B cell (primary cell): Measurements from ENCODE around the gene EPHA2. TPM values are rescaled to one million over a fixed set of nuclear protein-coding genes. Genes with fewer than 3 reads are reported as not detected.

Experiments
- ATAC-seq: fragments of 200-7000 bp; cut with Tn5 transposase; one replicate; pipeline ENCODE4 v1.10.0; 2021; ENCODE audit warnings: low read depth, mild to moderate bottlenecking, moderate number of reproducible peaks, moderate library complexity
- CTCF ChIA-PET: fragments of 350-600 bp; sonication (Branson Sonifier 250); formaldehyde crosslinking; loops from one replicate; lab custom pipeline; 2021; ENCODE audit warnings: antibody characterized with exemption, inconsistent platforms; lab: Charles Lee
- POLR2A ChIA-PET: fragments of 350-600 bp; sonication (Branson Sonifier 250); formaldehyde crosslinking; loops from one replicate; lab custom pipeline; 2021; ENCODE audit warnings: antibody characterized with exemption; lab: Charles Lee
- DNase-seq: peaks from one replicate; pipeline ENCODE4 v3.0.0; 2013
- H2AFZ ChIP-seq: 2 replicates; pipeline ENCODE4 v1.6.1; 2012; ENCODE audit warnings: mild to moderate bottlenecking, low read depth, low read length; ENCODE audit not compliant: insufficient read depth, poor library complexity, severe bottlenecking
- H3K27ac ChIP-seq, 2 donors: 1 replicate in 1 of 2; 2 replicates in 1 of 2; pipeline ENCODE4 v1.5.1; 2012 to 2013; ENCODE audit warnings: low read length in 2 of 2, mild to moderate bottlenecking in 2 of 2, moderate library complexity in 1 of 2
- H3K27me3 ChIP-seq, 4 experiments: fragments of 200-600 bp in 1 of 4; sonication (generic) in 1 of 4; replicated peaks in 1 of 4; 1 replicate in 2 of 4; 2 replicates in 2 of 4; pipeline versions ENCODE4 v1.6.1 to v1.7.0; 2013 to 2016; ENCODE audit warnings: low read length in 3 of 4, mild to moderate bottlenecking in 2 of 4, mixed read lengths in 1 of 4, moderate library complexity in 1 of 4; ENCODE audit not compliant: insufficient read depth in 4 of 4, control insufficient read depth in 3 of 4; ENCODE audit errors: control extremely low read depth in 1 of 4
- H3K36me3 ChIP-seq, 2 experiments: replicated peaks in 1 of 2; 1 replicate in 1 of 2; 2 replicates in 1 of 2; pipeline versions ENCODE4 v1.6.1 to v1.7.1; 2013; ENCODE audit warnings: low read length in 1 of 2; ENCODE audit not compliant: insufficient read depth in 2 of 2, control insufficient read depth in 1 of 2; ENCODE audit errors: control extremely low read depth in 1 of 2, extremely low read depth in 1 of 2
- H3K4me1 ChIP-seq, 2 donors: fragments of 200-600 bp in 1 of 2; sonication (generic) in 1 of 2; 1 replicate in 1 of 2; 2 replicates in 1 of 2; pipeline versions ENCODE4 v1.5.1 to v1.6.1; 2013 to 2017; ENCODE audit warnings: low read length in 2 of 2; ENCODE audit not compliant: control insufficient read depth in 2 of 2, insufficient read depth in 2 of 2
- H3K4me2 ChIP-seq: replicated peaks from 2 replicates; pipeline ENCODE3; 2012; ENCODE audit warnings: mild to moderate bottlenecking, low read depth, low read length; ENCODE audit not compliant: poor library complexity, severe bottlenecking
- H3K4me3 ChIP-seq, 5 experiments: fragments of 200-600 bp in 1 of 5; sonication (generic) in 1 of 5; 1 replicate in 3 of 5; 2 replicates in 2 of 5; pipeline versions ENCODE4 v1.5.1 to v1.7.0; 2011 to 2016; ENCODE audit warnings: low read length in 4 of 5, mild to moderate bottlenecking in 4 of 5, low read depth in 2 of 5, control low read depth in 1 of 5, moderate library complexity in 1 of 5; ENCODE audit not compliant: insufficient read depth in 1 of 5; ENCODE audit errors: control extremely low read depth in 1 of 5, extremely low read depth in 1 of 5
- H3K79me2 ChIP-seq: fragments of 200-600 bp; sonication (generic); one replicate; pipeline ENCODE4 v1.6.0; 2016; ENCODE audit warnings: low read length; ENCODE audit not compliant: control insufficient read depth, insufficient read depth
- H3K9ac ChIP-seq: fragments of 200-600 bp; sonication (generic); 2 replicates; pipeline ENCODE4 v1.6.1; 2017; ENCODE audit warnings: mild to moderate bottlenecking, low read length, moderate library complexity
- H3K9me3 ChIP-seq, 3 donors: one replicate each; pipeline versions ENCODE4 v1.6.1 to v1.7.1; 2013; ENCODE audit warnings: low read length in 2 of 3; ENCODE audit not compliant: control insufficient read depth in 2 of 3, insufficient read depth in 1 of 3; ENCODE audit errors: control extremely low read depth in 1 of 3
- H4K20me1 ChIP-seq: 2 replicates; pipeline ENCODE4 v1.6.0; 2012; ENCODE audit warnings: mild to moderate bottlenecking, low read length; ENCODE audit not compliant: insufficient read depth, control insufficient read depth, poor library complexity, severe bottlenecking
- H3K27ac Mint-ChIP-seq: one replicate; pipeline ENCODE4 v1.8.0; 2021; ENCODE audit warnings: mixed read lengths
- H3K27me3 Mint-ChIP-seq: one replicate; pipeline ENCODE4 v1.8.0; 2021; ENCODE audit warnings: mixed read lengths
- H3K4me1 Mint-ChIP-seq: one replicate; pipeline ENCODE4 v1.8.0; 2021; ENCODE audit warnings: mixed read lengths
- H3K4me3 Mint-ChIP-seq: one replicate; pipeline ENCODE4 v1.8.0; 2021; ENCODE audit warnings: mixed read lengths
- H3K9me3 Mint-ChIP-seq: one replicate; pipeline ENCODE4 v1.8.0; 2022; ENCODE audit warnings: mixed read lengths; ENCODE audit not compliant: insufficient read depth
- CTCF ChIP-seq: fragments of 200-600 bp; IDR thresholded peaks from one replicate; pipeline ENCODE4 v1.8.0; 2022; ENCODE audit warnings: antibody characterized with exemption, mild to moderate bottlenecking
- EZH2 ChIP-seq: IDR thresholded peaks from 2 replicates; pipeline ENCODE4 v1.6.1; 2012; ENCODE audit warnings: borderline replicate concordance, low read depth, mild to moderate bottlenecking, moderate library complexity, low read length; ENCODE audit not compliant: insufficient read depth, poor library complexity, severe bottlenecking
- WGBS: methylation state at CpG from one replicate; pipeline ENCODE4 v1.1.5; 2013; ENCODE audit warnings: missing lambda C conversion rate; ENCODE audit not compliant: insufficient coverage; 5-methylcytosine and 5-hydroxymethylcytosine counted together
- intact Hi-C: fragments of 100-400 bp; cut with micrococcal nuclease; formaldehyde crosslinking; loops from one replicate; pipeline ENCODE4 v1.10.0; 2022
- polyA plus RNA-seq: library from polyadenylated mRNA; depleted of rRNA; stranded (reverse); fragments of >200 nt; gene quantifications from 2 replicates; pipeline ENCODE4 v1.2.3, GENCODE V29; 2012
- total RNA-seq, 2 donors: library from RNA; stranded (reverse); fragments of 120-200 nt in 1 of 2; gene quantifications; 1 replicate in 1 of 2; 2 replicates in 1 of 2; pipeline versions ENCODE4 v1.2.3 to v1.2.4, GENCODE V29; 2013 to 2022

EPHA2 gene
- total and polyA plus RNA-seq, 2 donors (not counting 1 experiment from before 2014, with no cell fraction given): 0.12 TPM; not detected in 1

GRCh38 chr1:16092097-16092922 is 63.6 kb downstream of the EPHA2 start:
- H3K27ac ChIP-seq: no peak overlapping the region
- no peak overlapping the region for H3K4me3 Mint-ChIP-seq
- no peak overlapping the region for H3K4me2 ChIP-seq
- H3K9me3 ChIP-seq: no peaks in the 10 kb centered on the region
- WGBS: 92% methylated on average over 16 of the region's 18 CpGs
- TF ChIP-seq CTCF (no peak), EZH2 (no peak)
- no peaks in the 10 kb centered on the region for H3K36me3 ChIP-seq
- ChIA-PET CTCF (interaction anchor here (1.1 kb wide), 1 partner anchor 10 kb away, joined by 3 read pairs; no protein-coding TSS in a partner anchor), POLR2A (no interaction called here)
- H3K27me3 ChIP-seq: peaks cover 0 to 10% (median 1%) of the 10 kb centered on the region in 4 experiments
- no peaks in the 10 kb centered on the region for H3K4me1 ChIP-seq
- no peak overlapping the region for H3K9ac ChIP-seq
- H3K9me3 Mint-ChIP-seq: no peaks in the 10 kb centered on the region
- no peak overlapping the region for H3K27ac Mint-ChIP-seq
- intact Hi-C loops: no loop called here
- ATAC-seq: no peak
- H3K27me3 Mint-ChIP-seq: peaks cover 31% of the 10 kb centered on the region
- no peak overlapping the region for H2AFZ ChIP-seq
- H3K79me2 ChIP-seq: no peaks in the 10 kb centered on the region
- DNase-seq: peak; percentile 2
- H3K4me3 ChIP-seq: no peak overlapping the region
- H3K4me1 Mint-ChIP-seq: no peaks in the 10 kb centered on the region
- no peaks in the 10 kb centered on the region for H4K20me1 ChIP-seq

GRCh38 chr1:16091296-16091695 is 64.6 kb downstream of the EPHA2 start:
- Histone ChIP-seq H3K9me3 (no peaks in the 10 kb centered on the region), H4K20me1 (no peaks in the 10 kb centered on the region), H3K4me3 (no peak overlapping the region), H3K9ac (no peak overlapping the region), H3K4me1 (no peaks in the 10 kb centered on the region), H3K79me2 (no peaks in the 10 kb centered on the region), H3K4me2 (no peak overlapping the region), H3K36me3 (no peaks in the 10 kb centered on the region), H2AFZ (no peak overlapping the region), H3K27ac (no peak overlapping the region), H3K27me3 (peaks cover 0 to 10% (median 1%) of the 10 kb centered on the region in 4 experiments)
- POLR2A ChIA-PET: no interaction called here
- peaks cover 27% of the 10 kb centered on the region for H3K27me3 Mint-ChIP-seq
- WGBS: 81% methylated on average over 8 of the region's 8 CpGs
- intact Hi-C loops: no loop called here
- DNase-seq: no peak
- no peak for ATAC-seq
- TF ChIP-seq CTCF (no peak), EZH2 (no peak)
- no peaks in the 10 kb centered on the region for H3K9me3 Mint-ChIP-seq
- H3K4me3 Mint-ChIP-seq: no peak overlapping the region
- CTCF ChIA-PET: no interaction called here
- H3K27ac Mint-ChIP-seq: no peak overlapping the region
- H3K4me1 Mint-ChIP-seq: no peaks in the 10 kb centered on the region
